B cell (primary cell): ENCODE measurements around the gene TMEM263. TPM values are rescaled to one million over a fixed set of nuclear protein-coding genes. Genes with fewer than 3 reads are reported as not detected.

ENCODE experiments used
- ATAC-seq: fragments of 200-7000 bp; cut with Tn5 transposase; one replicate; pipeline ENCODE4 v1.10.0; 2021; ENCODE audit warnings: low read depth, mild to moderate bottlenecking, moderate number of reproducible peaks, moderate library complexity
- CTCF ChIA-PET: fragments of 350-600 bp; sonication (Branson Sonifier 250); formaldehyde crosslinking; loops from one replicate; lab custom pipeline; 2021; ENCODE audit warnings: antibody characterized with exemption, inconsistent platforms; lab: Charles Lee
- POLR2A ChIA-PET: fragments of 350-600 bp; sonication (Branson Sonifier 250); formaldehyde crosslinking; loops from one replicate; lab custom pipeline; 2021; ENCODE audit warnings: antibody characterized with exemption; lab: Charles Lee
- DNase-seq: peaks from one replicate; pipeline ENCODE4 v3.0.0; 2013
- H2AFZ ChIP-seq: 2 replicates; pipeline ENCODE4 v1.6.1; 2012; ENCODE audit warnings: mild to moderate bottlenecking, low read depth, low read length; ENCODE audit not compliant: insufficient read depth, poor library complexity, severe bottlenecking
- H3K27ac ChIP-seq, 2 donors: 1 replicate in 1 of 2; 2 replicates in 1 of 2; pipeline ENCODE4 v1.5.1; 2012 to 2013; ENCODE audit warnings: low read length in 2 of 2, mild to moderate bottlenecking in 2 of 2, moderate library complexity in 1 of 2
- H3K27me3 ChIP-seq, 4 experiments: fragments of 200-600 bp in 1 of 4; sonication (generic) in 1 of 4; replicated peaks in 1 of 4; 1 replicate in 2 of 4; 2 replicates in 2 of 4; pipeline versions ENCODE4 v1.6.1 to v1.7.0; 2013 to 2016; ENCODE audit warnings: low read length in 3 of 4, mild to moderate bottlenecking in 2 of 4, mixed read lengths in 1 of 4, moderate library complexity in 1 of 4; ENCODE audit not compliant: insufficient read depth in 4 of 4, control insufficient read depth in 3 of 4; ENCODE audit errors: control extremely low read depth in 1 of 4
- H3K36me3 ChIP-seq, 2 experiments: replicated peaks in 1 of 2; 1 replicate in 1 of 2; 2 replicates in 1 of 2; pipeline versions ENCODE4 v1.6.1 to v1.7.1; 2013; ENCODE audit warnings: low read length in 1 of 2; ENCODE audit not compliant: insufficient read depth in 2 of 2, control insufficient read depth in 1 of 2; ENCODE audit errors: control extremely low read depth in 1 of 2, extremely low read depth in 1 of 2
- H3K4me1 ChIP-seq, 2 donors: fragments of 200-600 bp in 1 of 2; sonication (generic) in 1 of 2; 1 replicate in 1 of 2; 2 replicates in 1 of 2; pipeline versions ENCODE4 v1.5.1 to v1.6.1; 2013 to 2017; ENCODE audit warnings: low read length in 2 of 2; ENCODE audit not compliant: control insufficient read depth in 2 of 2, insufficient read depth in 2 of 2
- H3K4me2 ChIP-seq: replicated peaks from 2 replicates; pipeline ENCODE3; 2012; ENCODE audit warnings: mild to moderate bottlenecking, low read depth, low read length; ENCODE audit not compliant: poor library complexity, severe bottlenecking
- H3K4me3 ChIP-seq, 5 experiments: fragments of 200-600 bp in 1 of 5; sonication (generic) in 1 of 5; 1 replicate in 3 of 5; 2 replicates in 2 of 5; pipeline versions ENCODE4 v1.5.1 to v1.7.0; 2011 to 2016; ENCODE audit warnings: low read length in 4 of 5, mild to moderate bottlenecking in 4 of 5, low read depth in 2 of 5, control low read depth in 1 of 5, moderate library complexity in 1 of 5; ENCODE audit not compliant: insufficient read depth in 1 of 5; ENCODE audit errors: control extremely low read depth in 1 of 5, extremely low read depth in 1 of 5
- H3K79me2 ChIP-seq: fragments of 200-600 bp; sonication (generic); one replicate; pipeline ENCODE4 v1.6.0; 2016; ENCODE audit warnings: low read length; ENCODE audit not compliant: control insufficient read depth, insufficient read depth
- H3K9ac ChIP-seq: fragments of 200-600 bp; sonication (generic); 2 replicates; pipeline ENCODE4 v1.6.1; 2017; ENCODE audit warnings: mild to moderate bottlenecking, low read length, moderate library complexity
- H3K9me3 ChIP-seq, 3 donors: one replicate each; pipeline versions ENCODE4 v1.6.1 to v1.7.1; 2013; ENCODE audit warnings: low read length in 2 of 3; ENCODE audit not compliant: control insufficient read depth in 2 of 3, insufficient read depth in 1 of 3; ENCODE audit errors: control extremely low read depth in 1 of 3
- H4K20me1 ChIP-seq: 2 replicates; pipeline ENCODE4 v1.6.0; 2012; ENCODE audit warnings: mild to moderate bottlenecking, low read length; ENCODE audit not compliant: insufficient read depth, control insufficient read depth, poor library complexity, severe bottlenecking
- H3K27ac Mint-ChIP-seq: one replicate; pipeline ENCODE4 v1.8.0; 2021; ENCODE audit warnings: mixed read lengths
- H3K27me3 Mint-ChIP-seq: one replicate; pipeline ENCODE4 v1.8.0; 2021; ENCODE audit warnings: mixed read lengths
- H3K4me1 Mint-ChIP-seq: one replicate; pipeline ENCODE4 v1.8.0; 2021; ENCODE audit warnings: mixed read lengths
- H3K4me3 Mint-ChIP-seq: one replicate; pipeline ENCODE4 v1.8.0; 2021; ENCODE audit warnings: mixed read lengths
- H3K9me3 Mint-ChIP-seq: one replicate; pipeline ENCODE4 v1.8.0; 2022; ENCODE audit warnings: mixed read lengths; ENCODE audit not compliant: insufficient read depth
- EZH2 ChIP-seq: IDR thresholded peaks from 2 replicates; pipeline ENCODE4 v1.6.1; 2012; ENCODE audit warnings: borderline replicate concordance, low read depth, mild to moderate bottlenecking, moderate library complexity, low read length; ENCODE audit not compliant: insufficient read depth, poor library complexity, severe bottlenecking
- WGBS: methylation state at CpG from one replicate; pipeline ENCODE4 v1.1.5; 2013; ENCODE audit warnings: missing lambda C conversion rate; ENCODE audit not compliant: insufficient coverage; 5-methylcytosine and 5-hydroxymethylcytosine counted together
- intact Hi-C: fragments of 100-400 bp; cut with micrococcal nuclease; formaldehyde crosslinking; loops from one replicate; pipeline ENCODE4 v1.10.0; 2022
- polyA plus RNA-seq: library from polyadenylated mRNA; depleted of rRNA; stranded (reverse); fragments of >200 nt; gene quantifications from 2 replicates; pipeline ENCODE4 v1.2.3, GENCODE V29; 2012
- total RNA-seq, 2 donors: library from RNA; stranded (reverse); fragments of 120-200 nt in 1 of 2; gene quantifications; 1 replicate in 1 of 2; 2 replicates in 1 of 2; pipeline versions ENCODE4 v1.2.3 to v1.2.4, GENCODE V29; 2013 to 2022
- TF ChIP-seq, protein P1 (sequence below): fragments of 200-600 bp; IDR thresholded peaks from one replicate; pipeline ENCODE4 v1.8.0; 2022; ENCODE audit warnings: antibody characterized with exemption, mild to moderate bottlenecking

Gene TMEM263
- total and polyA plus RNA-seq, 2 donors (not counting 1 experiment from before 2014, with no cell fraction given) = 4.8 to 23.5 TPM

DNA sequence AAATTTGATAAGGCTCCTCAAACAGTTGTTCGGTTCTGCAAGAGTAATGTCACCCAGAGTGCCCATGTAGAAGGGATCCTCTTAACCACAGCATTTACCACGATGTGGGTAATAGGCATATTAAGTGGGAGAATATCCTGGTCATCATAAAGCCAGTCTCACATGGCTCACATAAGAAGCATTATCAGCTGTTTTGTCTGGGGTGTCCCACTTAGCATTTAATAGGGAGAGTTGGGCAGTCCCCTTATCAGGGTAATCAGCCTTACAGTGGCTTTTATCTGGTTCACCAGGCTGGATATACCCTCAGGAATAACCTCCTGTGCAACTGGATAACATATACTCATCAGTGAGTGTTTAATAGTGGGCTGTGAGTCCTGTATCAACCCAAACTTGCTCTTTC is 12.9 kb upstream of the TMEM263 start:
- H3K9ac ChIP-seq = no peak overlapping the region
- H3K36me3 ChIP-seq = no peaks in the 10 kb centered on the region
- ATAC-seq = no peak
- TF ChIP-seq EZH2 = no peak
- TF ChIP-seq, protein P1, sequence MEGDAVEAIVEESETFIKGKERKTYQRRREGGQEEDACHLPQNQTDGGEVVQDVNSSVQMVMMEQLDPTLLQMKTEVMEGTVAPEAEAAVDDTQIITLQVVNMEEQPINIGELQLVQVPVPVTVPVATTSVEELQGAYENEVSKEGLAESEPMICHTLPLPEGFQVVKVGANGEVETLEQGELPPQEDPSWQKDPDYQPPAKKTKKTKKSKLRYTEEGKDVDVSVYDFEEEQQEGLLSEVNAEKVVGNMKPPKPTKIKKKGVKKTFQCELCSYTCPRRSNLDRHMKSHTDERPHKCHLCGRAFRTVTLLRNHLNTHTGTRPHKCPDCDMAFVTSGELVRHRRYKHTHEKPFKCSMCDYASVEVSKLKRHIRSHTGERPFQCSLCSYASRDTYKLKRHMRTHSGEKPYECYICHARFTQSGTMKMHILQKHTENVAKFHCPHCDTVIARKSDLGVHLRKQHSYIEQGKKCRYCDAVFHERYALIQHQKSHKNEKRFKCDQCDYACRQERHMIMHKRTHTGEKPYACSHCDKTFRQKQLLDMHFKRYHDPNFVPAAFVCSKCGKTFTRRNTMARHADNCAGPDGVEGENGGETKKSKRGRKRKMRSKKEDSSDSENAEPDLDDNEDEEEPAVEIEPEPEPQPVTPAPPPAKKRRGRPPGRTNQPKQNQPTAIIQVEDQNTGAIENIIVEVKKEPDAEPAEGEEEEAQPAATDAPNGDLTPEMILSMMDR = no peak
- H3K27me3 ChIP-seq = peaks cover 0 to 22% (median 17%) of the 10 kb centered on the region in 4 experiments
- H3K4me1 ChIP-seq = no peaks in the 10 kb centered on the region
- no peak overlapping the region for H3K27ac Mint-ChIP-seq
- no peaks in the 10 kb centered on the region for H4K20me1 ChIP-seq
- H3K4me2 ChIP-seq = no peak overlapping the region
- intact Hi-C loops = no loop called here
- H2AFZ ChIP-seq = no peak overlapping the region
- peaks cover 34% of the 10 kb centered on the region for H3K27me3 Mint-ChIP-seq
- no CpG with 5 or more reads among the region's 2 CpGs for WGBS
- peaks cover 3% of the 10 kb centered on the region for H3K9me3 Mint-ChIP-seq
- H3K27ac ChIP-seq = no peak overlapping the region
- CTCF ChIA-PET = no interaction called here
- H3K4me1 Mint-ChIP-seq = no peaks in the 10 kb centered on the region
- POLR2A ChIA-PET = no interaction called here
- no peaks in the 10 kb centered on the region for H3K79me2 ChIP-seq
- no peak overlapping the region for H3K4me3 ChIP-seq
- H3K9me3 ChIP-seq = peaks cover 0 to 3% (median 2%) of the 10 kb centered on the region in 3 donors
- no peak overlapping the region for H3K4me3 Mint-ChIP-seq
- no peak for DNase-seq

DNA sequence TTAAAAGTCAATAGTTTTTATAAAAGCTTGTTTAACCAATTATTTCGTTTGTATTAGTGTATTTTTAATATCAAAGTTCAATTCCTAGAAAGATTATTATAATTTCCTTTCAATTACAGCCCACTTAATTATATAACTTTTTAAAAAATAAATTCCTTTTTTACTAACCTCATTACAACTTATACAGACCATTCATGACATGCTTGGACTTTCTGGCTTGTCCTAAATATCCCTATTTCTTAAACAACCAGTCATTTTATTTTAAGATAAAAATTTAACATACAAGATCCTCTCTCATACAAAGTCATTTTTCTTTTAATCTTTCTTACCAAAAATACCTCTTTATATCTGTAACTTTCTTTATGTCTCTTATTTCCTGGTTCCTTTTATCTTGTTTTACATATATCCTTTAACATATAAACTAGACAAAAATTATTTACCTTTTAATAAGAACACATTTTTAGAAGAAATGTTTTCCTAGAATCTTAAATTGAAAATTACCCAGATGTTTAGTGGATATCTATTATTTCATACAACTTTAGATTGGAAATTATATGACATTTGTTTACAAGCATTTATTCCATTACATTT is 10.4 kb upstream of the TMEM263 start:
- Histone ChIP-seq H3K9ac (no peak overlapping the region), H3K4me3 (no peak overlapping the region), H3K4me2 (no peak overlapping the region), H3K36me3 (no peaks in the 10 kb centered on the region), H3K9me3 (peaks cover 0 to 12% (median 3%) of the 10 kb centered on the region in 3 donors), H3K27ac (no peak overlapping the region), H4K20me1 (no peaks in the 10 kb centered on the region), H3K4me1 (no peaks in the 10 kb centered on the region), H3K79me2 (no peaks in the 10 kb centered on the region), H3K27me3 (peaks cover 0 to 16% (median 13%) of the 10 kb centered on the region in 4 experiments), H2AFZ (no peak overlapping the region)
- H3K9me3 Mint-ChIP-seq = peaks cover 17% of the 10 kb centered on the region
- intact Hi-C loops = no loop called here
- no peak for ATAC-seq
- no CpG with 5 or more reads among the region's 1 CpG for WGBS
- POLR2A ChIA-PET = no interaction called here
- no peaks in the 10 kb centered on the region for H3K4me1 Mint-ChIP-seq
- TF ChIP-seq, protein P1 = no peak
- no peak for TF ChIP-seq EZH2
- CTCF ChIA-PET = no interaction called here
- no peak overlapping the region for H3K27ac Mint-ChIP-seq
- no peak overlapping the region for H3K4me3 Mint-ChIP-seq
- no peak for DNase-seq
- H3K27me3 Mint-ChIP-seq = peaks cover 25% of the 10 kb centered on the region
